Thyroid gland (tissue), 4 donors: ENCODE results near the gene UST. TPM values are rescaled to one million over a fixed set of nuclear protein-coding genes. Genes with fewer than 3 reads are reported as not detected.
"Not testable (repeated sequence)": the region's sequence is repeated elsewhere in the genome, so short reads cannot be mapped to it uniquely, and the experiment has no call there.

ENCODE experiments used
- DNase-seq, 2 donors: peaks; one replicate each; pipeline ENCODE4 v3.0.0-alpha.2; 2019
- H3K27ac ChIP-seq, 3 donors: fragments of 200-600 bp; sonication (generic); 1 replicate in 2 of 3; 2 replicates in 1 of 3; pipeline ENCODE4 v1.5.1; 2016 to 2019; ENCODE audit warnings: mild to moderate bottlenecking in 1 of 3, moderate library complexity in 1 of 3
- H3K27me3 ChIP-seq: fragments of 200-600 bp; sonication (generic); one replicate; pipeline ENCODE4 v1.5.1; 2019
- H3K36me3 ChIP-seq, 2 donors: fragments of 200-600 bp; sonication (generic); one replicate each; pipeline ENCODE4 v1.5.1; 2016 to 2019
- H3K4me1 ChIP-seq, 2 donors: fragments of 200-600 bp; sonication (generic); one replicate each; pipeline ENCODE4 v1.5.1; 2017 to 2019
- H3K4me3 ChIP-seq, 3 donors: fragments of 200-600 bp; sonication (generic); replicated peaks in 1 of 3; 1 replicate in 2 of 3; 2 replicates in 1 of 3; pipeline ENCODE4 v1.5.1; 2016; ENCODE audit warnings: mild to moderate bottlenecking in 1 of 3
- H3K9me3 ChIP-seq: fragments of 200-600 bp; sonication (generic); one replicate; pipeline ENCODE4 v1.5.1; 2017
- CTCF ChIP-seq, 6 experiments: fragments of 200-600 bp in 3 of 6; fragments of 450-650 bp in 3 of 6; sonication (generic) in 3 of 6; IDR thresholded peaks; one replicate each; pipeline ENCODE4 v1.5.1; 2016 to 2019; ENCODE audit warnings: antibody characterized with exemption in 6 of 6, mild to moderate bottlenecking in 2 of 6, inconsistent platforms in 1 of 6, moderate library complexity in 1 of 6
- POLR2A ChIP-seq, 2 donors: fragments of 450-650 bp; IDR thresholded peaks; one replicate each; pipeline ENCODE4 v1.6.1; 2017; ENCODE audit warnings: antibody characterized with exemption in 2 of 2, mild to moderate bottlenecking in 2 of 2, moderate library complexity in 1 of 2
- WGBS, 2 donors: methylation state at CpG; one replicate each; pipeline ENCODE4 v1.1.5; 2017; 5-methylcytosine and 5-hydroxymethylcytosine counted together
- intact Hi-C: fragments of 100-400 bp; cut with DNase I; formaldehyde crosslinking; loops from one replicate; pipeline ENCODE4 v1.15.1; 2023
- total RNA-seq, 4 donors: library from RNA; depleted of rRNA; stranded (reverse); fragments of >200 nt; gene quantifications; one replicate each; pipeline ENCODE4 v1.2.3, GENCODE V29; 2016

Gene UST
- total RNA-seq, 4 donors from 2014 or later = 73.4 to 91.2 (median 81.4) TPM

GRCh38 chr6:148854096-148854495 lies 107.3 kb downstream of the UST start:
- TF ChIP-seq CTCF (IDR thresholded peaks at IDR 0.05) (no peak), POLR2A (IDR thresholded peaks at IDR 0.05) (no peak)
- Histone ChIP-seq H3K4me3 (no peak overlapping the region), H3K9me3 (no peaks in the 10 kb centered on the region), H3K36me3 (no peaks in the 10 kb centered on the region), H3K4me1 (peaks cover 4 to 33% of the 10 kb centered on the region in 2 donors), H3K27me3 (no peaks in the 10 kb centered on the region), H3K27ac (no peak overlapping the region)
- DNase-seq = peak in 1 of 2 donors; percentile 22
- WGBS, 2 donors = 53 to 64% methylated on average over 5 of the region's 5 CpGs
- intact Hi-C loops = no loop called here

GRCh38 chr6:148854992-148855391 lies 108.2 kb downstream of the UST start:
- no peak overlapping the region for H3K4me3 ChIP-seq
- no peaks in the 10 kb centered on the region for H3K27me3 ChIP-seq
- no peaks in the 10 kb centered on the region for H3K36me3 ChIP-seq
- H3K9me3 ChIP-seq = no peaks in the 10 kb centered on the region
- WGBS, 2 donors = 86 to 88% methylated on average over 11 of the region's 11 CpGs
- H3K27ac ChIP-seq = no peak overlapping the region
- H3K4me1 ChIP-seq = peaks cover 4 to 27% of the 10 kb centered on the region in 2 donors
- no peak for DNase-seq
- TF ChIP-seq POLR2A (IDR thresholded peaks at IDR 0.05) = no peak
- no peak for TF ChIP-seq CTCF (IDR thresholded peaks at IDR 0.05)
- intact Hi-C loops = no loop called here

- no peaks in the 10 kb centered on the region for H3K27me3 ChIP-seq
- no peak for TF ChIP-seq CTCF (IDR thresholded peaks at IDR 0.05)
- peaks cover 4 to 25% of the 10 kb centered on the region in 2 donors for H3K4me1 ChIP-seq
- intact Hi-C loops = no loop called here
- 91% methylated on average over 7 of the region's 7 CpGs for WGBS, 2 donors
- H3K4me3 ChIP-seq = no peak overlapping the region
- no peaks in the 10 kb centered on the region for H3K9me3 ChIP-seq
- no peak overlapping the region for H3K27ac ChIP-seq
- no peak for DNase-seq
- no peaks in the 10 kb centered on the region for H3K36me3 ChIP-seq
Measured at GRCh38 chr6:148855744-148856143, 108.9 kb downstream of the UST start.

GRCh38 chr6:148857798-148858390 lies 111.1 kb downstream of the UST start:
- Histone ChIP-seq H3K4me1 (peaks cover 0 to 8% of the 10 kb centered on the region in 2 donors), H3K36me3 (no peaks in the 10 kb centered on the region), H3K4me3 (no peak overlapping the region), H3K27ac (no peak overlapping the region), H3K27me3 (no peaks in the 10 kb centered on the region), H3K9me3 (no peaks in the 10 kb centered on the region)
- intact Hi-C loops = no loop called here
- no peak for DNase-seq
- 82 to 87% methylated on average over 3 of the region's 3 CpGs for WGBS, 2 donors
- TF ChIP-seq POLR2A (IDR thresholded peaks at IDR 0.05) = no peak
- no peak for TF ChIP-seq CTCF (IDR thresholded peaks at IDR 0.05)

GRCh38 chr6:148864132-148864531 lies 117.3 kb downstream of the UST start:
- H3K4me3 ChIP-seq, intact Hi-C loops, DNase-seq, H3K9me3 ChIP-seq, H3K36me3 ChIP-seq, H3K4me1 ChIP-seq, H3K27ac ChIP-seq, H3K27me3 ChIP-seq: not testable (repeated sequence)
- 87 to 89% methylated on average over 14 to 15 of the region's 16 CpGs for WGBS, 2 donors
